Stomach (tissue), 4 donors: ENCODE results near the gene SNRK.

Experiments used
- POLR2A ChIP-seq, 4 donors: fragments of 450-650 bp; IDR thresholded peaks; one replicate each; pipeline ENCODE4 v1.6.1; 2016; ENCODE audit warnings: antibody characterized with exemption in 4 of 4, control low read depth in 2 of 4, mild to moderate bottlenecking in 1 of 4, moderate library complexity in 1 of 4
- POLR2AphosphoS5 ChIP-seq, 3 donors: sonication (generic); formaldehyde crosslinking; IDR thresholded peaks; one replicate each; pipeline ENCODE4 v1.6.1; 2016; ENCODE audit warnings: antibody characterized with exemption in 3 of 3
- TF ChIP-seq, protein P1 (sequence below), 7 experiments: fragments of 450-650 bp in 4 of 7; fragments of 200-600 bp in 3 of 7; sonication (generic) in 3 of 7; IDR thresholded peaks; one replicate each; pipeline ENCODE4 v1.5.1; 2016 to 2019; ENCODE audit warnings: antibody characterized with exemption in 7 of 7, control low read depth in 2 of 7, mild to moderate bottlenecking in 1 of 7

DNA sequence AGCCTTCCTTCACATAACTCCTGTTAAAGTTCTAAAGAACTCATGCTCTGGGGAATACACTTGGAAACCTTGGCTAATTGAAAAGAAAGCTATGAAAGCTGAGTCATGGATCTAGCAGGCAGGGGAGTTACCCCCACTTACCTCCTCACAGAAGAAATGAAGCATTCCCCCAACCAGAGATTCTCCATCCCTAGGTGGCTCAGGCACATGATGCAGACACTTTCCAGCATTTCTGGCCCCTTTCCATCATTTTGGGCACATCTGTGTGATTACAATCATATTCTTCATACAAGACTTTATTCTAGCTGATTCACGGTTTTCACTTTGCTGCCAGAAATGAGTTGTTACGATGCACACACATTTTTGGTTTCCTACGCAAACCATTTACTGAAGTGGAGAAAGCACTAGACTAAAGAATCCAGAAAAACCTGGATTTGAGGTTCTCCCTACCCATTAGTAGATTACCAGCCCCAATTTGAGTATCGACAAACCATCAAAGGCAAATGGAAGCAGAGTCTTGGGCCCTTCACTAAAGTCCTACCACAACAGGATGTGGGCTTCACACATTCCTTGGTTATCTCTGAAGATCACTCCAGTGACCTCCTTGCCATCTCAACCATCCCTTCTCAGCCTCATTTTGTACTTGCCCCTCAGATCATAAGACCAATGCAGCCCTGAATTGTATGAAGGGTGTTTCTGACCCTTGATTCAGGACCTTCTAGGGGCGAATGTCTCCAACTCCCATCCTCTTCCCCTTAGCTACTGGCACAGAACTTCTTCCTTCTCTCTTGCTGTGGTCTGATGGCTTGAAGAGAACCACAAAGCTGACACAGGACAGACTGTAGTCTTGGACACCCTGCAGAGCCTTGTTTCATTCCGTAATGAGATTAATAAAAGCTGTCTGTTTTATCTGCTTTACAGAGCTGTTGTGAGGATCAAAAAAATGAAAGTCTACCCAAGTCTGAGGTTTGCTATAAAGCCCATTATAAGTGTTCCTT, 42.5 kb upstream of the SNRK start:
- TF ChIP-seq, protein P1, sequence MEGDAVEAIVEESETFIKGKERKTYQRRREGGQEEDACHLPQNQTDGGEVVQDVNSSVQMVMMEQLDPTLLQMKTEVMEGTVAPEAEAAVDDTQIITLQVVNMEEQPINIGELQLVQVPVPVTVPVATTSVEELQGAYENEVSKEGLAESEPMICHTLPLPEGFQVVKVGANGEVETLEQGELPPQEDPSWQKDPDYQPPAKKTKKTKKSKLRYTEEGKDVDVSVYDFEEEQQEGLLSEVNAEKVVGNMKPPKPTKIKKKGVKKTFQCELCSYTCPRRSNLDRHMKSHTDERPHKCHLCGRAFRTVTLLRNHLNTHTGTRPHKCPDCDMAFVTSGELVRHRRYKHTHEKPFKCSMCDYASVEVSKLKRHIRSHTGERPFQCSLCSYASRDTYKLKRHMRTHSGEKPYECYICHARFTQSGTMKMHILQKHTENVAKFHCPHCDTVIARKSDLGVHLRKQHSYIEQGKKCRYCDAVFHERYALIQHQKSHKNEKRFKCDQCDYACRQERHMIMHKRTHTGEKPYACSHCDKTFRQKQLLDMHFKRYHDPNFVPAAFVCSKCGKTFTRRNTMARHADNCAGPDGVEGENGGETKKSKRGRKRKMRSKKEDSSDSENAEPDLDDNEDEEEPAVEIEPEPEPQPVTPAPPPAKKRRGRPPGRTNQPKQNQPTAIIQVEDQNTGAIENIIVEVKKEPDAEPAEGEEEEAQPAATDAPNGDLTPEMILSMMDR (IDR thresholded peaks at IDR 0.05) = no peak
- no peak for TF ChIP-seq POLR2A (IDR thresholded peaks at IDR 0.05)
- no peak for TF ChIP-seq POLR2AphosphoS5 (IDR thresholded peaks at IDR 0.05)
